HepG2 (cell line): ENCODE measurements around the gene NWD2.

Experiments
- ATF2 ChIP-seq: sonication (generic); formaldehyde crosslinking; IDR thresholded peaks from 2 replicates; pipeline ENCODE4 v1.4.0; 2020; ENCODE audit warnings: missing genetic modification reagents
- ZNF678 ChIP-seq: sonication (generic); formaldehyde crosslinking; IDR thresholded peaks from 2 replicates; pipeline ENCODE4 v1.4.0; 2020; ENCODE audit warnings: mild to moderate bottlenecking, missing genetic modification reagents

- TF ChIP-seq ZNF678 (CRISPR knock-in tag) (no peak), ATF2 (CRISPR knock-in tag) (no peak)
These were observed 24.6 kb upstream of the NWD2 start for GRCh38 chr4:37219990-37220389.
